DOHH2 (cell line): Measurements from ENCODE around the gene CCDC137.

ENCODE experiments used
- H3F3A ChIP-seq: fragments of 200-600 bp; sonication (generic), shearing (Covaris generic); 2 replicates; pipeline ENCODE4 v1.6.0; 2016; ENCODE audit warnings: antibody characterized with exemption, mild to moderate bottlenecking; ENCODE audit not compliant: control insufficient read depth, insufficient read depth
- H3K27ac ChIP-seq: fragments of 200-600 bp; sonication (generic); 2 replicates; pipeline ENCODE4 v1.5.1; 2014; ENCODE audit warnings: low read depth, mild to moderate bottlenecking, low read length, moderate library complexity
- H3K27me3 ChIP-seq: fragments of 200-600 bp; sonication (generic); 2 replicates; pipeline ENCODE4 v1.6.1; 2014; ENCODE audit warnings: mild to moderate bottlenecking, low read length, mixed read lengths; ENCODE audit not compliant: control insufficient read depth
- H3K36me3 ChIP-seq: fragments of 200-600 bp; sonication (generic); 2 replicates; pipeline ENCODE4 v1.6.1; 2014; ENCODE audit warnings: mild to moderate bottlenecking, low read length, moderate library complexity, mixed read lengths; ENCODE audit not compliant: control insufficient read depth
- H3K4me1 ChIP-seq: fragments of 200-600 bp; sonication (generic); 2 replicates; pipeline ENCODE4 v1.6.1; 2014; ENCODE audit warnings: mild to moderate bottlenecking, low read length, mixed read lengths; ENCODE audit not compliant: control insufficient read depth
- H3K4me2 ChIP-seq: fragments of 200-600 bp; sonication (generic); 2 replicates; pipeline ENCODE4 v1.6.0; 2014; ENCODE audit warnings: mild to moderate bottlenecking, low read length, moderate library complexity
- H3K4me3 ChIP-seq: fragments of 200-600 bp; sonication (generic); 2 replicates; pipeline ENCODE4 v1.5.1; 2014; ENCODE audit warnings: mild to moderate bottlenecking, low read length, mixed read lengths
- H3K79me2 ChIP-seq: fragments of 200-600 bp; sonication (generic); 2 replicates; pipeline ENCODE4 v1.6.1; 2014; ENCODE audit warnings: mild to moderate bottlenecking, low read length, mixed read lengths; ENCODE audit not compliant: control insufficient read depth
- H3K9me2 ChIP-seq: fragments of 200-600 bp; sonication (generic); replicated peaks from 2 replicates; pipeline ENCODE4 v1.6.1; 2014; ENCODE audit warnings: mild to moderate bottlenecking, low read length, mixed read lengths; ENCODE audit not compliant: control insufficient read depth
- H3K9me3 ChIP-seq: fragments of 200-600 bp; sonication (generic); 2 replicates; pipeline ENCODE4 v1.6.1; 2014; ENCODE audit warnings: antibody characterized with exemption, low read length, mixed read lengths; ENCODE audit not compliant: control insufficient read depth, insufficient read depth
- H4K20me1 ChIP-seq: fragments of 200-600 bp; sonication (generic); 2 replicates; pipeline ENCODE4 v1.6.0; 2014; ENCODE audit warnings: low read depth, mild to moderate bottlenecking, antibody characterized with exemption, low read length, moderate library complexity; ENCODE audit not compliant: control insufficient read depth, insufficient read depth
- EZH2phosphoT487 ChIP-seq: fragments of 200-600 bp; sonication (generic); IDR thresholded peaks from 2 replicates; pipeline ENCODE4 v1.6.1; 2017; ENCODE audit warnings: borderline replicate concordance, mild to moderate bottlenecking, antibody characterized with exemption, low read length, moderate library complexity, mixed read lengths
- TF ChIP-seq, protein P1 (sequence below): fragments of 200-600 bp; sonication (generic); IDR thresholded peaks from one replicate; pipeline ENCODE4 v1.5.1; 2014; ENCODE audit warnings: antibody characterized with exemption, mild to moderate bottlenecking, low read depth, low read length; ENCODE audit not compliant: poor library complexity, severe bottlenecking

CCDC137 gene

GRCh38 chr17:81690066-81690465 is 23.5 kb downstream of the CCDC137 start:
- H3K9me2 ChIP-seq, result no peaks in the 10 kb centered on the region
- H3K79me2 ChIP-seq, result peaks cover 46% of the 10 kb centered on the region
- H3K4me2 ChIP-seq, result no peak overlapping the region
- H3K4me1 ChIP-seq, result peaks cover 7% of the 10 kb centered on the region
- H3K36me3 ChIP-seq, result peaks cover 97% of the 10 kb centered on the region
- TF ChIP-seq, protein P1, sequence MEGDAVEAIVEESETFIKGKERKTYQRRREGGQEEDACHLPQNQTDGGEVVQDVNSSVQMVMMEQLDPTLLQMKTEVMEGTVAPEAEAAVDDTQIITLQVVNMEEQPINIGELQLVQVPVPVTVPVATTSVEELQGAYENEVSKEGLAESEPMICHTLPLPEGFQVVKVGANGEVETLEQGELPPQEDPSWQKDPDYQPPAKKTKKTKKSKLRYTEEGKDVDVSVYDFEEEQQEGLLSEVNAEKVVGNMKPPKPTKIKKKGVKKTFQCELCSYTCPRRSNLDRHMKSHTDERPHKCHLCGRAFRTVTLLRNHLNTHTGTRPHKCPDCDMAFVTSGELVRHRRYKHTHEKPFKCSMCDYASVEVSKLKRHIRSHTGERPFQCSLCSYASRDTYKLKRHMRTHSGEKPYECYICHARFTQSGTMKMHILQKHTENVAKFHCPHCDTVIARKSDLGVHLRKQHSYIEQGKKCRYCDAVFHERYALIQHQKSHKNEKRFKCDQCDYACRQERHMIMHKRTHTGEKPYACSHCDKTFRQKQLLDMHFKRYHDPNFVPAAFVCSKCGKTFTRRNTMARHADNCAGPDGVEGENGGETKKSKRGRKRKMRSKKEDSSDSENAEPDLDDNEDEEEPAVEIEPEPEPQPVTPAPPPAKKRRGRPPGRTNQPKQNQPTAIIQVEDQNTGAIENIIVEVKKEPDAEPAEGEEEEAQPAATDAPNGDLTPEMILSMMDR, result no peak
- no peak for TF ChIP-seq EZH2phosphoT487
- H3K27me3 ChIP-seq, result no peaks in the 10 kb centered on the region
- H3K27ac ChIP-seq, result no peak overlapping the region
- H3K9me3 ChIP-seq, result no peaks in the 10 kb centered on the region
- peaks cover 9% of the 10 kb centered on the region; the same call in 1 of the 2 replicates for H4K20me1 ChIP-seq
- H3F3A ChIP-seq, result no peaks in the 10 kb centered on the region
- no peak overlapping the region for H3K4me3 ChIP-seq

DNA sequence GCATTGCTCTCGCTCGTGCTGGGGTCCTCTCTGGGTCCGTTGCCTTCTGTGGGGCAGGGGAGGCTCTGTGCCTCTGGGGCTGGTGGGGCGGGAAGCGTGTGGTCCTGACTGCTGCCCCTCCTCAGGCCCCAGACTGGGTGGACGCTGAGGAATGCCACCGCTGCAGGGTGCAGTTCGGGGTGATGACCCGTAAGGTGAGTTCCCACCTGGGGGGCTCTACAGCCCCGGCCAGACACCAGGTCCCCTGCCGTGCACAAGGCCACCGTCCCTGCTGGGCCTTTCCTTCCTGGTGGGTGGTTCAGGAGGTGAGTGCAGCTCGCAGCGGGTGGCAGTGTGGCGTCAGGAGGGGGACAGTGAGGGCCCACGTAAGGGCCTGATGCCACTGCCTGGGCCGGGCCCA is 24.0 kb downstream of the CCDC137 start:
- no peaks in the 10 kb centered on the region for H3F3A ChIP-seq
- H3K4me1 ChIP-seq, result peaks cover 3% of the 10 kb centered on the region
- peaks cover 97% of the 10 kb centered on the region for H3K36me3 ChIP-seq
- H3K27me3 ChIP-seq, result no peaks in the 10 kb centered on the region
- H3K79me2 ChIP-seq, result peaks cover 43% of the 10 kb centered on the region
- no peaks in the 10 kb centered on the region for H3K9me2 ChIP-seq
- no peak overlapping the region for H3K4me3 ChIP-seq
- H4K20me1 ChIP-seq, result peaks cover 4% of the 10 kb centered on the region; the same call in 1 of the 2 replicates
- H3K27ac ChIP-seq, result no peak overlapping the region
- no peaks in the 10 kb centered on the region for H3K9me3 ChIP-seq
- no peak for TF ChIP-seq EZH2phosphoT487
- TF ChIP-seq, protein P1, result no peak
- H3K4me2 ChIP-seq, result no peak overlapping the region

DNA sequence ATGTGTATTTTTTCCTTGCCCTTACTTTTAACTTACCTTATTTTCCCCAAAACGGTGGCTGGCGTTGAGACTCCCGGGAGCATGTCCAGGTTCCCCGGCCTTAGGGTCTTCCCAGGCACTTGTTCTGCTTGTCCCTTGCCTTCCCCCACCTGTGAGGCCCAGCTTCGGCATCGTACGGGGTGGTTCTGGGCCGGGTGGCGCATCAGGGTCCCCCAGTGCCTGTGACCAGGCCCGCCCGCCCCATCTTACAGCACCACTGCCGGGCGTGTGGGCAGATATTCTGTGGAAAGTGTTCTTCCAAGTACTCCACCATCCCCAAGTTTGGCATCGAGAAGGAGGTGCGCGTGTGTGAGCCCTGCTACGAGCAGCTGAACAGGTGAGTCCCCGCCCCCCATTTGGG is 24.7 kb downstream of the CCDC137 start:
- peaks cover 97% of the 10 kb centered on the region for H3K36me3 ChIP-seq
- H3K4me3 ChIP-seq, result no peak overlapping the region
- H3K27me3 ChIP-seq, result no peaks in the 10 kb centered on the region
- H3K79me2 ChIP-seq, result peaks cover 40% of the 10 kb centered on the region
- no peaks in the 10 kb centered on the region for H3K4me1 ChIP-seq
- no peak overlapping the region for H3K27ac ChIP-seq
- no peak for TF ChIP-seq EZH2phosphoT487
- TF ChIP-seq, protein P1, result no peak
- peaks cover 3% of the 10 kb centered on the region; the same call in 1 of the 2 replicates for H4K20me1 ChIP-seq
- H3F3A ChIP-seq, result no peaks in the 10 kb centered on the region
- H3K4me2 ChIP-seq, result no peak overlapping the region
- no peaks in the 10 kb centered on the region for H3K9me3 ChIP-seq
- no peaks in the 10 kb centered on the region for H3K9me2 ChIP-seq
